GM21367 (cell line): ENCODE data around the gene COLQ.
"Not testable (repeated sequence)": the region's sequence is repeated elsewhere in the genome, so short reads cannot be mapped to it uniquely, and the experiment has no call there.

Source experiments
- ATAC-seq: cut with Tn5 transposase; IDR thresholded peaks from one replicate; pipeline ENCODE4 v1.9.1; 2021; ENCODE audit not compliant: unreplicated experiment

COLQ gene

GRCh38 chr3:15430624-15431023, 90.9 kb downstream of the COLQ start:
- no peak for ATAC-seq

GRCh38 chr3:15429080-15429479, 92.4 kb downstream of the COLQ start:
- no peak for ATAC-seq

GRCh38 chr3:15428539-15428938, 93.0 kb downstream of the COLQ start:
- ATAC-seq = no peak

GRCh38 chr3:15427981-15428380, 93.5 kb downstream of the COLQ start:
- ATAC-seq = no peak

- ATAC-seq = peak; percentile 85
Observed at GRCh38 chr3:15427182-15427880, 94.2 kb downstream of the COLQ start, which contains the start of the genes EAF1 and METTL6. Gene EAF1, plus strand, starts transcription at chr3:15427598. Its CDS starts 182 bp downstream, at chr3:15427780. Gene METTL6, minus strand, starts transcription at chr3:15427544. Its CDS starts 1,033 bp downstream, at chr3:15426511.

- no peak for ATAC-seq
Observed at GRCh38 chr3:15426579-15427118, 94.9 kb downstream of the COLQ start.

GRCh38 chr3:15420871-15421270, 100.6 kb downstream of the COLQ start:
- ATAC-seq = no peak

GRCh38 chr3:15410966-15411365, 110.5 kb downstream of the COLQ start:
- ATAC-seq = not testable (repeated sequence)

GRCh38 chr3:15409774-15410173, 111.7 kb downstream of the COLQ start:
- no peak for ATAC-seq

GRCh38 chr3:15409239-15409638, 112.3 kb downstream of the COLQ start:
- ATAC-seq = no peak

GRCh38 chr3:15405448-15406050, 116.0 kb downstream of the COLQ start:
- ATAC-seq = peak; percentile 47

GRCh38 chr3:15404767-15405166, 116.7 kb downstream of the COLQ start:
- no peak for ATAC-seq

- no peak for ATAC-seq
Observed at GRCh38 chr3:15403965-15404364, 117.5 kb downstream of the COLQ start.

- ATAC-seq = no peak
Observed at GRCh38 chr3:15403495-15403894, 118.0 kb downstream of the COLQ start.

- ATAC-seq = no peak
Observed at GRCh38 chr3:15401936-15402335, 119.6 kb downstream of the COLQ start.
